LoVo (cell line): Measurements from ENCODE around the gene NPHP4.

ENCODE experiments used
- DNase-seq: peaks from one replicate; pipeline ENCODE4 v3.0.0-alpha.2; 2016; ENCODE audit warnings: low spot score

The NPHP4 gene

DNA sequence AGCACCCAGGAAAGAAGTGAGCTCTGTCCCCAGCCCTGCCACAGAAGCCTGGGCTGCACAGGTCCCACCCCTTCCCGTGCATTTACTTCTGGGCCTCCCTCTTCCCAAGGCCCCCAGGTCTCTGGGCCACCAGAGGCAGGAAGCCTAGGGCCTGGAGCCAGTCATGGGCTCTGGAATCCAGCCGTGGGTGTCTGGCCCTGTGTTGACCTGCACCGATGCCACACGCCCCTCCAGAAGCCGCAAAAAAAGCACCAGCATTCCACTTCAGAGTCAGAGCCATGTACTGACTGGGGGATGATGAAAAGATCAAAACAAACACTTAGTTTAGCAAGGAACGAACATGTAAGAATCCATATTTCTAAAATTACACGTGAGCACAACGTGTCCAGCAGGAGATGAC lies 141.7 kb downstream of the NPHP4 start:
- DNase-seq: no peak

DNA sequence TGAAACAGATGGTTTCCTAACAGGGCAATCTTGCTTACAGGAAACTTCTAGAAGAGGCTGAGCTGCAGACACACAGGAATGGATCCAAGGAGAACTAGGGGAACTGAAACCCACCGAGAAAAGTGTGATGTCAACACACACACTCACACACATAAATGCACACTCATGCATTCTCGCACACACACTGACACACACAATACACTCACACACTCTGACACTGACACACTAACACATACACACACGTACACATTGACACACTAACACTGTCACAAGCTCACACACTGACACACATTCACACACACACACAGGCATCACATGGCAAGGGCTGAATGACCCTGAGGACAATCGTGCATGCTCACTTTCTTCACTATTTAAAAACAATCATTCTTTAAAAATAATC lies 142.7 kb downstream of the NPHP4 start:
- no peak for DNase-seq

DNA sequence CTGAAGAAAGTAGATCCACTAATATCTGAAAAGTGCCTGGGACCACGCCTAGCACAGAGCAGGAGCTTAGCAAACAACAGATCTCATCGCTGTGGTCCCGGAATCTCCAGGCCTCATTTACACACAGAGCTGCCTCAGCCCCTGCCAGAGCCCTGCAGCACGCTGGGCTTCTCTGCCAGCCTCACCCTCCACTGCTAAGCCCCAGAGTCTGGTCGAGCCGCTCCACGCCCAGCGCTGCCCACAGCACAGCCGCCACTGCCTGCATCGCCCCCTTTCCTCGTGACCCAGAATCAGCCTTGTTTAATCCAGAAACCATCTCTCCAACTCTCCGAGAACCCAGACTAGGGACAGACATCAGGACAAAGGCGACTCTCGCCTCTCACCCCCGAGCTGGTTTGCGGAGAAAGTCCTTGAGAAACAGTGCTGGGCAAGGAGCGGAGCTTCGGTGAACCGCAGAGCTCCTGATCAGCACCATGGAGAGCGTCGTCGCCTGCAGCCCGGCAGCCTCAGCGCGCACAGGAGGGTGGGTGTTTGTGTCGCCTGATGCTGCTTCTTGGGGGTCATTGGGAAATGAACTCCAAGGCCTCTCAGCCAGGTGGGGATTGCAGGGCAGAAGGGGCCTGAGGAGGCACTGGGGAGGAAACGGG lies 145.1 kb downstream of the NPHP4 start:
- no peak for DNase-seq

DNA sequence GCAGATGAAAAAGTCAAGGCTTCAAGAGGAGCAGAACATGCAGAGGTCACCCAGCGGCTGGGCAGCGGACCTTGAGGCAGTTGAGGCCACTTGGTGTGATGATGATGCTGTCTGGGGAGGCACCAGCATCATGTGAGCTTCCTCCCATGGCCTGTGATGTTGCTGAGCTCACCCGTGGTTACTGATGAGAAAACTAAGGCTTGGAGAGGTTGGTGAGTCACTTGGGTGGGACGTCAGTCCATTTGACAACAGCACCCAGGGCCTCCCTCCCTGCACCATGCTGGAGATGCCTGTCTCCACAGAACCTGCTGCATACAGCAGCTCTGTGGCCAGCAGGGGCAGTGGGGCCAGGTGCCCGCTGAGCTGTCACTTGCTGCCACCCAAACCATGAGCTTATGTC lies 146.8 kb downstream of the NPHP4 start:
- no peak for DNase-seq

DNA sequence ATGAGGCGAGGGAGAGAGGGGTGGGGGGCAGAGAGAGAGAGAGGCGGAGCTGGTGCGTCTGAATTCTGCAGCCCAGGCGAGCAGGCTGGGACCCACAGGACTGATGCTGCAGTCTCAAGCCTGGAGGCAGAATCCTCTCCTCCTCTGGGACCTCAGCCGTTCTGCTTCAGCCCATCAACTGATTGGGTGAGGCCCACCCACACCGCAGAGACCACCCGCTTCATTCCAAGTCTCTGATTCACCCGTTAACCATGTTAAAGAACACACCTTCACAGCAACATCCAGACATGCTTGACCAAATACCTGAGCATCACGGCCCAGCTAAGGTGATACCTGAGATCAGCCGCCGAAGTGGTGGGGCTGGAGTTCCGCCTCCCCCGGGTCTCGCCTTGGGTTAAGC lies 147.8 kb downstream of the NPHP4 start:
- DNase-seq: no peak

DNA sequence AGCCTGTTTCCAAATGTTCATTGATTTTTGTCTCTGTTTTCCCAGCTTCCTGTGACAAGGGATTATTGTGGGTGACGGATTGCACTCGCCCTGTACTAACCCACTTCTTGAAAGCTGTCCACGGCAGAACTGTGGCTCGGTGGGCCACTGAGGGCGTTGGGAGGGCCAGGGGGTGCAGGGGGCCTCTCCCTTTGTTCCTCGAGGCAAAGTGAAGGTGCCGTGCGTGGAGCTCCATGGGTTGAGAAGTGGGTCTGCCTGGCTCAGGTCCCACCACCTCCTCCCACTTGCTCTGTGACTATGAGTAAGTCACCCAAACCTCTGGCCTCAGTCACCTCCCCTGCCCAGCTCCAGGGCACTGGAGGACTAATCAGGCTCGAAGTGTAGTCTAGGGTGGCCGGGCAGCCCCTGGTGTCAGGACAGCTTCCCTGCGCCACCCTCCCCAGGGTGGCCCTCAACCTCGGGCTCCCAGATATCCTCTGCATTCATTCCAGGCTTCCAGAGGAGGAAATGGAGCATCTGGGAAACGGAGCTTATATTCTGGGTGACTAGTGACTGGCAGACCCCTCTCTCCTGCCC lies 148.6 kb downstream of the NPHP4 start:
- DNase-seq: no peak

DNA sequence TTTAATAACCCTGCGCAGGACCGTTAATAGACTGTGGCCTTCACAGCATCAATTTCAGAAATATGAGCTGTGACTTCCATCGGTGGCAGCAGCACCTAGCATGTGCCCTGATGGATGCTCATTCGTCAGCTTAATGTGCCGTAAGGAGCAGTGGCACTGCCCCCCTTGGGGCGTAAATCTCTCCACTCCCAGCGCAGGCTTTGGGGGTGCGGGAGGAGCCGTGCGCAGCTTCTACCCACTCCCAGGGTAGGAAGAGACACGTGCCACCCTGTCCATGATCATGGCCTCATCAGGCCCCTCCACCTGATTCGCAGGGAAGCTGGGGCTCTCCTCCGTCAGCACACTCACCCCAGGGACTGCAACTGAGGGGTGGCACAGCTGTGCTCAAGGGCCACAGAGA lies 149.5 kb downstream of the NPHP4 start:
- DNase-seq: no peak

DNA sequence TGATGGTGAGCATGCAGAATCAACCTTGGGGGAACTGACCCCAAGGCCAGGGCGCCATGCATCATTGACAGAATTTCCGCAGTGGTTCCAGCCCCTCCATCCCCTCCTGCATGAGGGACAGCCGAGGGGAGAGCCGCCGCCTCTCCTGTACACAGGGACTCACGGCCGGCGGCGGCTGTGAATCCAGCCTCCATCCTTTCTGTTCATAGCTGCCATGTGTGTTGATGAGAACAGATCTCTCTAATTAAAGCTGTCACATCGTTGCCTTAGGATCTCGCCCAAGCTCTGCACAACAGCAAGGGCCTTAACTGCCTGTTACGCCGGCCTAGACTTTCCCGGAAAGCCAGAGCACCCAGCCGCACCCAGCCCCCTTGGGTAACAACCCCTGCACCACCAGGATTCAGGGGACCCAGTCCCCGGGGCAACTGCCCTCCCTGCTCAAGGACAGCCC lies 151.6 kb downstream of the NPHP4 start:
- DNase-seq: no peak

DNA sequence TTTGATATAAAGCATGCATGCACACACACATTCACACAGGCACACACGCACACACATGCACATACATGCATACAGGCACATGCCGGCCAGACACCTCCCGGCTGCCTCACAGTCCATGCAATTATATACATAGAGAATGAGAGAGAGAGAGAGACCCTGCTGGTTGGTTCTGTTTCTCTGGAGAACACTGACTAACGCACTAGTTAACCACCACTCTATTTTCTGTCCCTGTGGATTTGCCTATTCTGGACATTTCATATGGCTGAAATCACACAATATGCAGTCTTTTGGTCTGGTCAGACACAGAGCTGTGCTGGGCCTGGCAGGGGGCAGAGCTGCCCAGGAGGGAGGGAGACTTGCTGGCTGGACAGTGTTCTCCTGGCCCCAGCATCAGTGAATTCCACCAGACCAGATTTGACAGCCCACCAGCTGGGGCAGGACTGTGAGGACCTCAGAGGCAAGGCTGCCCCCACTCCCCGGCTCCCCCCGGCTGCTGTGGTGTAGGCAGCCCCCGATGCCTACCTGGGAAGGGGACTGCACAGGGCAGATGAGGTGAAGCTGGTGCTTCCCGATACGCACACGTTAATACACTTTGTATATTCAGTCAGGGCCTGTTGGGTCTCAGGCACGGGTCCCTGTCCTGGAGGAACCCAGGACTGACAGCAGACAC lies 152.2 kb downstream of the NPHP4 start:
- DNase-seq: no peak

DNA sequence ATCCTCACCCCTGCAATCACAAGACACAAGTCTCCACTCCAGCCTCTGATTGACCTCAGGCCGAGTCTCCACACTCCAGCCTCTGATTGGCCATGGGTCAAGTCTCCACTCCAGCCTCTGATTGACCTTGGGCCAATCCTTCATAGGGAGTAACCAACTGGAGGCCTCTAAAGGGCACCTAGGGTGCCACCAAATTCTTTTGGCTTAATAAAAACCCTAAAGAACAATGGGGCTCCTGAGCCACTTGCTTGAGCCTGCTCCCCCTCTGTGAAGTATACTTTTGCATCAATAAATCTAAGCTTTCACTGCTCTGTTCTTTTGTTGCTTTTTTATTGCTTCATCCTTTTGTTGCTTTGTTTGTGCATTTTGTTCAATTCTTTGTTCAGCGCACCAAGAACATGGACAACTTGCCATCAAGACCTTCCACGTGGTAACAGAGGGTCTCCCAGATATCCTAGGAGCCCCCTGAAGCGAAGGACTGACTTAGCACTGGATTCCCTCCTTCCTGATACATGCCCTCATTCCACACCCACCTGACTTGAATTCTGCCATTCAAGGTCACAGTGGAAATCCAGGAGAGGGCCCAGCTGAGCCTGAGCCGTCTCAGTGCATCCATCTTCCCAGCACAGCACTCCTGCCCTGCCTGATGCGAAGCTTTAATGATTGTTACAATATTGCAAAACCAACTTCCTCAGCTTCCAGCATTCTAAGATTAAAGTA lies 152.9 kb downstream of the NPHP4 start:
- DNase-seq: no peak

DNA sequence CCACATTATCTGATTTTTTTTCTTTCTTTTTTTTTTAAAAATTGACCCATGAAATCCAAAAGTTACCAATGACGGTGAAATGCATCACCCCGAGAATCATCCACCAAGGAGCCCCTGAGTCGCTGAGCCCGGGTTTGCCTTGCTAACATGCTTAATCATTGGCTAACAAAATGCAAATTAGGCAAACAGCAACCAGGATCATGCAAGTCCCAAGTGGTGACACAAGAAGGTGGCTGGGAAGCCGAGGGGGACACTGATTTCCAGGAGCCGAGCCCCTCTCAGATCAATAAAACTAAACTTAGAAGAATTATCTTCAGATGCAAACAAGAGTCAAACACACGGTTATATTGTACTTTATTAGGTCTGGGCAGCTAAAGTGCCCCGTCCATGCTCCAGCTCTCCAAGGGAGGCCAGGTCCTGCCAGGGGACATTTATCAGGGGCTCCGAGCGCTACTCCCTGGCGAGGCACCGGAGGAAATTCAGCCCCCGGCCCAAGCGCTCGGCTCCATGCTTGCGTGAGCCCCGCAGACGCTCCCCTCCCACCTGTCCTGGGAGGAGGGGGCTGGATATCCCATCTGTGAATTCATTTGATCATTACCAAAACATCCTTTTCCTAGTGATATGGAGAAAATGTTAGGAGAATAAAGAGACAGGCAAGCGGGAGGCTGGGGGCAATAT lies 154.1 kb downstream of the NPHP4 start:
- DNase-seq: no peak

DNA sequence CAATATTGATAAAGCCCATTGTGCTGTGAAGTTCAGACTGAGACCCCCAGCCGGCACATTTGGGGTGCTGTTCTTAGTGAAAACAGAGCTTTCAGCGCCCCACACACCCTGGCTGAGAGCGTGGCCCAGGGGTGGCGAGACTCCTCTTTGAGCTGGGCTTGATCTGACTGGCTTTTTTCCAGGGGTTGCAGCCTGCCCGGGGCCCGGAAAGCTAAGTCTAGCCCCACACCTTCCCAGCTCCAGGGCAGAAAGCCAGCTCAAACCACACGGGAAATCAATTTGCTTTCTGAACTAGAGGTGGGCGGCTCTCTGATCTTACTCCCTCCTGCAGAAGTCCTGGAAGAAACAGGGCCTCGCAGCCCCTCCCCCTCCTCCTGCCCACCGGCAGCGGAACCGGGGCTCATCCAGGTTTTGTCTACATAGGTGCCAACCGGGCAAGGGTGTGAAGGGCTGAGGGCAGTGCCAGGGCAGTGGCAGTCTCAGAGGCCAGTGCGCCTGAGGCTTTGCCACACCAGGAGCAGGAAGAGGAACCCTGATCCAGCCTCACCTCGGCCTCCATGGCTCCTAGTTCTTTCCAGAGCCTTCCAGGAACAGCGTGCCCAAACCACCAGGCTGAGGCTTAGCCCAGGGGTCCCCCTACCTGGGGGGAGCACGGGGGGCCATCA lies 155.3 kb downstream of the NPHP4 start:
- DNase-seq: no peak

DNA sequence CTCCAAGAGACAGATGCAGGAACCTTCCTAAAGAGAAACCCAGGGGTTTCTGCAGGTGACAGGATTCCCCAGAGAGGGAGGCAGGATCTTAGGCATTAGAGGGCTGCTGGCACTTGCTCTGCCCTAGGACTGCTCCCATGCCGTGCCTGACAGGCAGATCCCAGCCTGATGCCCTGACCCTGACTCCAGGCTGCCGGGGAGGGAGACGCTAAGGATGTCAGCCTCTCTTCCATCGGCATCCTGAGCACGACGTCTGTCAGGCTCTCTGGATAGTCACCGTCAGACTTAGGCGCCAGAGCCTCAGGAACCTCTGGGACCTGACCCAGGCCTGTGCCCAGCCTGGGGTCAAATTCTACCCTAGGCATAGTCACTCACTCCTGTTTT lies 157.1 kb downstream of the NPHP4 start:
- DNase-seq: no peak

DNA sequence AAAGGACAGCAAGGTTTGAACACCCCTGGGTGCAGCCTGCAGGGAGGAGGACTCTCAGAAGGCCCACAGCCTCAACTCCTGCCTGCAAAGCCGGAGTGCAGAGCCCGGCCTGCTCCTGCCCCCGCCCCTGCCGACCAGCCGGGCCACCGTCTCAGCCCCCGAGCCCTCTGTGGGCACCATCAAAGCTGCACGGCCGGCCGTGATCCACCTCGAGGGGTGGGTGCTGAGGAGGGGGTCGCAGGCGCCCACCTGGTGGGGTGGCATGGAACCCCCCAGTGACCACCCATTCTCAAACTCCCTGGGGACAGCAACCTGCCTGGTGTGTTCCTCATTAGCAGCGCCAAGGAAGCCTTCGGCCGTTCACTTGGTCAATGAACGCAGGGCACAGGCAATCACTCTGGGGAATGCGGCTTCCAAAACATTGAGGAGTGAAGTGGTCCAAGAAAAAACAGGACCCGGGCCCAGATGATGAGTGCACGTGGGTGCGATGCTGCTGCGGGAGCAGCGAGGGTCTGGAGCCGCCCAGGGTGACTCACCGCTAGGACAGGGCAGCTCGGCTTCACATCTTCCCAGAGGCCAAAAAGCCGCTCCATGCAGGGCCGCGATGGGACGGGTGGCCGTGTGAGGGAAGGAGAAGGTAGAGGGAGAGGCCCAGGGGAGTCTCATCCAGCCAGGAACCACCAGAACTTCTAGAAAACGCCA lies 157.6 kb downstream of the NPHP4 start:
- DNase-seq: no peak

DNA sequence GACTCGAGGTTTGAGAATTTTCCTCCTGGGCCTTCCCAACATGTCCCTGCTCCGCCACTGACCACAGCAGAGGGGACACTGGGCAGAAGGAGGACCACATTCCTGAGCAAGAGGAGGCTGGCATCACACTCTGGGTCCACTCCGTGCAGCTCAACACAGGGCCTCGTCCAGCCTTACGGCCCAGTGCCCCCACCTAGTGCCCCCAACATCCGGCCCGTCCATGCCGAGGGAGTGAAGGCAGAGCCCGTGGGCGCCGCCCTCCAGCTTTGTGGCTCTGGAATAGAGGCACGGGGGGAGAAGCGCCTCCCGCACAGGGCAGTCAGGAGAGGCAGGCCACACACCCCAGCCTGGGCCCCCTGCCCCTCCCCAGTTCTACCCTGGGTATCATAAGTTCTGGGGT lies 158.3 kb downstream of the NPHP4 start:
- DNase-seq: no peak

DNA sequence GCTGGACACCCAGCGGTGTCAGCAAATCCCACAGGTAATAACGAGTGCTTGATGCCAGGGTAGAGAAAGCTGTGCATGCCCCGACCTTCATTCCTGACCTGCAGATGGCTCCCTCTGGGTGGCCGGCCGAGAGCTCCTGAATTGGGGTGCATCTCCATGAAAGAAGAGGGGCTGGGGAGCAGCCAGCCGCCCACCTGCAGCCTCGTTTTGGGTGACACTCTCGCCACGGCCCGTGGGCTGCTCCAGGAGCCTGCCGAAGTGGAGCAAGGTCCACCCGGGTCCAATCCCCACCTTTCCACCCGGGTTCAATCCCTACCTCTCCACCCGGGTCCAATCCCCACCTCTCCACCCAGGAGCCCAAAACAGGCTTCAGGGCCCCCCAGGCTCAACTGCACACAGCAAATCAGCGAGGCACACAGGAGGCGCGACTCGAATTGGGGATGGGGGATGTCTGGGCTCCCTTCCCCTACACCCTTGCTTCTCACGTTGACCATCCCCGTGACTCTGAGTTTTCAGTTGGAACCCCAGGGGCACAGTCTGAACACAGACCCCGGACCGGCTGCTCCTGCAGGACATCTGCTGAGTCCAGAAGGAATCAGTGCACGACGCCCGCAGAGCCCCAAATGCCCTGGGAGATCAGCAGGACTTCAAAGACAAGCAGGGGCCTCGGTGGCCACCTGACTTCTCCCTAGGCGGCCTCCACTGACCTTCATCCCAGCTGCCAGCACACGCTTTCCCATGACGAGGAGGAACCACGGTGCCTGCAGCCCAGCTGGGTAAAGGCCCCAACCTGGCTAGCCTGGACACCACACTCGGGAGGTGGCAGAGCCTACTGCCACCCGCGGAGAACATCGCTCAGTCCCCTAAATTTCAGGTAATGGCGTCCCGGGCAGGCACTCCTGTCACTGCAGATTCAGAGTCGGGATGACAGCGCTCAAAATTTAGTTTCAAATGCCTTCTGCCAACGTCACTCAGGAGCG lies 159.0 kb downstream of the NPHP4 start:
- no peak for DNase-seq

DNA sequence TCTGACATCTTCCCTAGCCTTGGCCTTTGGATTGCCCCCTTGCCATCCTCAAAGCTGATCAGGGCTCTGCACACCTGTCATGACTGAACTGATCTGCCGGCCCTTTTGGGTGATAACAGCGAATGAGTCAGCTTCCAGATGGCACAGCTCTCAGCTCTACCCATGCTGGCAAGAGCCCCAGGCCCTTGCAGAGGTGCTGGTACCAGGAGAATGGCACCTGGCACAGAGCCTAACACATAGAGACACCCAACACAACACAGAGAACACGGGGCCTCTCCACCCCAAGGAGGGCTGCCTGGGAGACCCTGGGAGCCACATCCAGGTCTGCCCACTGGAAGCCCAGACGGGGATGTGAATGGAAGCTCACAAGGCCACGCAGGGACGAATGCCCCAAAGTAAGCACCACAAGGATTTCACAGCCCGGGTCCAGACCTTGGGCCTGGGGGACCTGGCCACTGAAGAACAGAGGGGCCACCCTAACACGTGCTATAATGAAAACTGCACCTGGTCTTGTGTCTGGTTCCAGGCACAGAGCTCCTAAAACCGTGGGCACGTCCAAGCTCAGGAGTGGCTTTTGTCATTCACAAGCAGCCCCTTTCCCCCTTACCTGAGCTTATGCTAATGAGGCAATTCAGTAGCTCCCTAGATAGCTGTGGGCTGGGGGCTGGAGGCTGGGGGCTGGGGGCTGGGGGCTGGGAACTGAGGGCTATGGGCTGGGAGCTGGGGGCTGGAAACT lies 160.5 kb downstream of the NPHP4 start:
- DNase-seq: no peak

DNA sequence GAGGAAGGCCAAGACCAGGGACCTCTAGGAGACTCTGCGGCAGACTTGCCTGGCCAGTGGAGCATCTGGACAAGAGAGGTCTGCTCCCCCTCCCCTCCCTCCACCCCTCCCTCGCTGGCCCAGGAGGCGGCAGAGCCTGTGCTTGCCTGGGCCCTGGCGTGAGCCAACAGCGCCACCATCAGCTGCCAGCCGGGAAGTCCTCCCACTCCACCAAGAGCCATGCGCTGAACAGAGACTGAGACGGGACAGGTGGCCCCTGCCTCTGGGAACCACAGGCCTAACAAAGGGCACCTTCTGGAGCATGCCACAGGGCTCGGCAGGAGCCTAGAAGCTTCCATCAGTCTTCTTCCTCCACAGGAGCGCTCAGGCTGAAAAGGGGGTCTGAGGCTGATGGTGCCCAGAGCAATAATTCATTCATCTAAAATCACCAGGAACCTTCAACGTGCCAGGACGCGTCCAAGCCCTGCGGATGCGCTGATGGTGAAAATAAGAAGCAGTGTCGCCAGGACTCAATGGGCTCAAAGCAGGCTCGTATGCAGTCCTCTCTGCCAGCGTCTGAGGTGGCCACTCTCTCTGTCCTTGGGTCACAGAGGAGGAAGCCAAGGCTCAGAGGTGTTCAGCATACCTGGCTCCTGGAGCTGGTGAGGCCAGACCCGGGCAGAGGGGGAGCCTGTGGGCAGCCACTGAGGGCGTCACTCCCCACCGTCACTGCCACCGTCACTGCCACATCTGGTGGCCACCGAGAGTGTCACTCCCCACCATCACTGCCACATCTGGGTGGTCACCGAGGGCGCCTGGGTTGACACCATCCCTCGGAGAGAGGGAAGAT lies 161.2 kb downstream of the NPHP4 start:
- DNase-seq: no peak
